HG02759 (cell line): ENCODE data around the gene RENBP.

Source experiments
- ATAC-seq: cut with Tn5 transposase; IDR thresholded peaks from one replicate; pipeline ENCODE4 v1.9.1; 2021; ENCODE audit warnings: mild to moderate bottlenecking, moderate library complexity; ENCODE audit not compliant: unreplicated experiment

The RENBP gene

GRCh38 chrX:153900831-153901752 is 43.4 kb downstream of the RENBP start:
- ATAC-seq, result peak; percentile 82

DNA sequence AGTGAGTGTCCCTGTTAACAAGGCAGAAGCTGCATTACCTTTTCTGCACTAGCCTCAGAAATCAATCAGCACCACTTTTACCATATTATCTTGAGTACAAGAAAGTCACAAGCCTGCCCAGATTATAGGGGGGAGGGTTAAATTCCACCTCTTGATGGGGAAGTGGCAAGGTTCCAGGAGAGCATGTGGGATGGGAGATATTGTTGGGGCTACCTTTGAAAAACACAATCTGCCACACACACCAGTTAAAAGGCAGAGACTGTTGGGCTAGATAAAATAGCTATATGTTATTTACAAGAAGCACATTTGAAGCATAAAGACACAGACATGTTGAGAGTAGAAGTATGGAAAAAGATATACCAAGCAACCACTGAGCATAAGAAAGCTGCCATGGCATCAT is 46.5 kb downstream of the RENBP start:
- no peak for ATAC-seq

DNA sequence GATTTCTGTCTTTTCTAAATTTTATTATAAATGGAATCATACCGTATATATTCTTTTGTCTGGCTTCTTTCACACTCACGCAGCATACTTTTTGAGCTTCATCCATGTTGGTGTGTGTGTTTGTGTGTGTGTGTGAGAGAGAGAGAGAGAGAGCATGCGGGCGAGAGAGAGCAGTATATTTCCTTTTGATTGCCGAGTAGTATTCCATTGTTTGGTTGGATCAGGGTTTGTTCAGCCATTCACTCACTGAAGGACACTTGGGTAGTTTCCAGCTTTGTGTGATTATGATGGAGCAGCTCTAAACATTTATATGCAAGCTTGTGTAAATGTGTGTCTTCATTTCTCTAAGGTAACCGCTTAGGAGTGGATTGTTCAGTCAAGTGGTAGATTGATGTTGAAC is 55.3 kb downstream of the RENBP start:
- ATAC-seq, result no peak

DNA sequence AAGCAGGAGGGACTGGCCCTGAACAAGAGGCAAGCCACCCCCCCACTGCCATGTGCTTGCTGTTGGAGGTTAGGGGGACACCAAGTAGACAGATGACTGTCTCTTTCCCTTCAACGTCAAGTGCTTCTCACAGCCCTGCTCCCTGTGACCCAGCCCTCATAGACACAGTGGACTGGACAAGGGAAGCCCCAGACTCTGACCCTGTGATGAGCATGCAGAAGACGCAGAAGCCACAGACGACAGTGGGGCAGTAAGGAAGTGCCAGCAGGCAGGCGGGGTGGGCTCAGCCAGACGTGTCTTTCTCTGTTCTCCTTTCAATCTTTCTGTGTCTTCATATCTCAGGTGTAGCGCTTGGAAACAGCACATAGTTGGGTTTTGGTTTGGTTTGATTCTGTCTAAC is 56.1 kb downstream of the RENBP start:
- no peak for ATAC-seq

GRCh38 chrX:153887385-153887784 is 57.1 kb downstream of the RENBP start:
- ATAC-seq, result no peak

GRCh38 chrX:153886915-153887314 is 57.5 kb downstream of the RENBP start:
- ATAC-seq, result no peak

DNA sequence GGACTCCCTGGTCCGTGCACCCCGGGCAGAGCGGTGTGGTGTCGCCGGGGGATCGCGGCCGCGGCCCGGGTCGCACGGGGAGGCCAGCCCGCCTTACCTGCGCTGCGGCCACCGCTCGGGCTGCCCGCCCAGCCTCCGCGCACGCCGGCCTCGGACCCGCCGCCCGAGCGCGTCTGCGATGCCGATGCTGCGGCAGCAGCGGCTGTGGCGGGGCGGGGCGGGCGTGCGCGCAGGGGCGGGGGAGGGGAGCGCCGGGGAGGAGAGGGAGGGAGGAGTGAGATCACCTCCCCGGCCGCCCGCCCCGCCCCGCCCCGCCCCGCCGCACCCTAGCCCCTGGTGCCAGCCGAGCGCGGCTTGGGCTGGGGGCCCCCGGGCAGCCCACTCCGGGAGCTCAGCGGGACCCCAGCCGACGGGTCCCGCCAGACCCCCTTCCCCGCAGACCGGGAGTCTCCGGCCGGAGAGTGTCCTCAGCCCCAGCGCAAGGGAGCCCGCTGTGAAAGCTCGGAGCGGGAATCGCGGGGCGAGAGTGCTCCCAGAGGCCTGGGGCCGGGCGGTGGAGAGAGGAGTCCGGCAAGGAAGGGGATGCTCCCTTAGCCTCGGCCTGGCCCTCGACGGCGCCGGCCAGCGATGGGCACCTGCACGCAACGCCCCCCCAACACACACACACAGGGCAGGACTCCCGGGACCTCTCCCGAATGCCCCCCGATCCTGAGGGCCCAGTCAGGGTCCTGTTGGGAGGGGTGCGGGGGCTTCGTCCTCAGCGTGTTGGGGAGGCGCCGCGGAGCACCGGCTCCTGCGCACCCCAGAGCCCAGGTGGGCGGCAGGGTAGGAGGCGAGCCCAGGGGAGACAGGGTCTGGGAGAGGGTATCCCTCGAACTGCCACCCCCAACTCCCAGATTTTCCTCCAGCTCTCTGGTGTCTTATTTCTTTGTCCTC is 58.2 kb downstream of the RENBP start, which contains the start of gene L1CAM:
Gene L1CAM (minus strand): TSS at position 206 of the 936 bp plus-strand sequence. CDS start 10,337 bp downstream, outside the sequence.
- ATAC-seq, result no peak
